Ascending aorta (tissue), 2 donors: ENCODE results near the gene KIF16B. TPM values are rescaled to one million over a fixed set of nuclear protein-coding genes. Genes with fewer than 3 reads are reported as not detected.

ENCODE experiments used
- DNase-seq, 2 donors: peaks; one replicate each; pipeline ENCODE4 v3.0.0-alpha.2; 2019; ENCODE audit warnings: low spot score in 2 of 2
- H3K27ac ChIP-seq, 2 donors: fragments of 200-600 bp; sonication (generic); one replicate each; pipeline ENCODE4 v1.5.1; 2016 to 2017; ENCODE audit warnings: mild to moderate bottlenecking in 1 of 2
- H3K27me3 ChIP-seq: fragments of 200-600 bp; sonication (generic); one replicate; pipeline ENCODE4 v1.5.1; 2017
- H3K36me3 ChIP-seq, 2 donors: fragments of 200-600 bp; sonication (generic); one replicate each; pipeline ENCODE4 v1.5.1; 2016
- H3K4me1 ChIP-seq, 2 donors: fragments of 200-600 bp; sonication (generic); one replicate each; pipeline ENCODE4 v1.5.1; 2016 to 2017; ENCODE audit warnings: mild to moderate bottlenecking in 1 of 2
- H3K4me3 ChIP-seq, 2 donors: fragments of 200-600 bp; sonication (generic); one replicate each; pipeline ENCODE4 v1.5.1; 2016 to 2017; ENCODE audit warnings: mild to moderate bottlenecking in 1 of 2
- H3K9me3 ChIP-seq, 2 donors: fragments of 200-600 bp; sonication (generic); one replicate each; pipeline ENCODE4 v1.5.1; 2016
- CTCF ChIP-seq, 3 experiments: fragments of 200-600 bp in 2 of 3; fragments of 450-650 bp in 1 of 3; sonication (generic) in 2 of 3; IDR thresholded peaks; one replicate each; pipeline ENCODE4 v1.5.1; 2016 to 2019; ENCODE audit warnings: antibody characterized with exemption in 3 of 3, mild to moderate bottlenecking in 1 of 3, moderate library complexity in 1 of 3
- intact Hi-C: fragments of 100-400 bp; cut with DNase I; formaldehyde crosslinking; loops from one replicate; pipeline ENCODE4 v1.15.1; 2023
- total RNA-seq: library from RNA; depleted of rRNA; stranded (reverse); fragments of >200 nt; gene quantifications from one replicate; pipeline ENCODE4 v1.1.0, GENCODE V29; 2016

The KIF16B gene
- total RNA-seq, 1 donor from 2014 or later, result 6.3 TPM

- Histone ChIP-seq H3K27me3 (no peaks in the 10 kb centered on the region), H3K4me3 (no peak overlapping the region), H3K27ac (no peak overlapping the region), H3K36me3 (peaks cover 5 to 13% of the 10 kb centered on the region in 2 donors), H3K9me3 (no peaks in the 10 kb centered on the region), H3K4me1 (no peaks in the 10 kb centered on the region)
- no peak for DNase-seq
- intact Hi-C loops, result no loop called here
- TF ChIP-seq CTCF (IDR thresholded peaks at IDR 0.05), result no peak
These were observed 260.2 kb downstream of the KIF16B start for GRCh38 chr20:16312998-16313397.

- Histone ChIP-seq H3K9me3 (no peaks in the 10 kb centered on the region), H3K4me3 (no peak overlapping the region), H3K27me3 (no peaks in the 10 kb centered on the region), H3K4me1 (no peaks in the 10 kb centered on the region), H3K36me3 (peaks cover 5 to 13% of the 10 kb centered on the region in 2 donors), H3K27ac (peak overlapping the region in 1 of 2 donors; percentile 25)
- TF ChIP-seq CTCF (IDR thresholded peaks at IDR 0.05), result no peak
- intact Hi-C loops, result no loop called here
- DNase-seq, result no peak
These were observed 261.5 kb downstream of the KIF16B start for GRCh38 chr20:16311756-16312155.

DNA sequence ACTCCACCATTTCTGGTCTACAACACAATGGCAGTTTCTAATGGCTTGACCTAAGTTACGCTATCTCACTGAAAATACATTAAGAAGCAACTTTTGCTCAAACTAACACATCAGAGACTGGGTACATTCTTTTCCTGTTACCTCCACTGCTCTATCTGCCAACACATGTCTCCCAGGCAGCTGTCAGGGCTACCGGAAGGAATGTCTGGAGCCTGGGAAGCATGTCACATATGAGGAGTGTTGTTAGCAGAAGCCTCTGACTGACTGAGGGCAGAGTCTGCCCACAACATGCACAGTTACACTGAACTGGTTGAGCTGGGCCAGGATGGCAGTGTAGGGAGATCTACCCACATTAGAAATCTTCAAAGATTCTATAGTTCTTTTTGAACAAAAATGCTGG is 264.5 kb downstream of the KIF16B start:
- Histone ChIP-seq H3K27ac (no peak overlapping the region), H3K36me3 (peaks cover 0 to 5% of the 10 kb centered on the region in 2 donors), H3K4me1 (no peaks in the 10 kb centered on the region), H3K9me3 (peaks cover 0 to 1% of the 10 kb centered on the region in 2 donors), H3K27me3 (no peaks in the 10 kb centered on the region), H3K4me3 (no peak overlapping the region)
- no peak for DNase-seq
- intact Hi-C loops, result no loop called here
- TF ChIP-seq CTCF (IDR thresholded peaks at IDR 0.05), result no peak

- H3K4me1 ChIP-seq, result no peaks in the 10 kb centered on the region
- H3K27ac ChIP-seq, result no peak overlapping the region
- intact Hi-C loops, result no loop called here
- TF ChIP-seq CTCF (IDR thresholded peaks at IDR 0.05), result no peak
- no peak for DNase-seq
- no peaks in the 10 kb centered on the region for H3K27me3 ChIP-seq
- H3K9me3 ChIP-seq, result peaks cover 13% of the 10 kb centered on the region in 2 donors
- H3K36me3 ChIP-seq, result peaks cover 0 to 5% of the 10 kb centered on the region in 2 donors
- H3K4me3 ChIP-seq, result no peak overlapping the region
These were observed 270.4 kb downstream of the KIF16B start for GRCh38 chr20:16302818-16303217.

GRCh38 chr20:16301986-16302385 is 271.3 kb downstream of the KIF16B start:
- Histone ChIP-seq H3K4me1 (no peaks in the 10 kb centered on the region), H3K36me3 (peaks cover 0 to 5% of the 10 kb centered on the region in 2 donors), H3K9me3 (peaks cover 13% of the 10 kb centered on the region in 2 donors), H3K4me3 (no peak overlapping the region), H3K27ac (no peak overlapping the region), H3K27me3 (no peaks in the 10 kb centered on the region)
- intact Hi-C loops, result no loop called here
- TF ChIP-seq CTCF (IDR thresholded peaks at IDR 0.05), result no peak
- no peak for DNase-seq

- no peaks in the 10 kb centered on the region for H3K36me3 ChIP-seq
These were observed 273.4 kb downstream of the KIF16B start for GRCh38 chr20:16299897-16300296.

More at GRCh38 chr20:16299897-16300296, 273.4 kb downstream of the KIF16B start:
- Histone ChIP-seq H3K4me3 (no peak overlapping the region), H3K9me3 (peaks cover 13% of the 10 kb centered on the region in 2 donors), H3K27me3 (no peaks in the 10 kb centered on the region), H3K4me1 (no peaks in the 10 kb centered on the region), H3K27ac (no peak overlapping the region)
- no peak for TF ChIP-seq CTCF (IDR thresholded peaks at IDR 0.05)
- intact Hi-C loops, result no loop called here
- no peak for DNase-seq
